Panc1 (cell line): ENCODE measurements around the gene ZBTB7C. TPM values are rescaled to one million over a fixed set of nuclear protein-coding genes. Genes with fewer than 3 reads are reported as not detected.
"Not testable (repeated sequence)": the region's sequence is repeated elsewhere in the genome, so short reads cannot be mapped to it uniquely, and the experiment has no call there.

Source experiments
- ATAC-seq: fragments of 200-7000 bp; cut with Tn5 transposase; 2 replicates; pipeline ENCODE4 v1.9.1; 2020; ENCODE audit warnings: mild to moderate bottlenecking, moderate library complexity
- BruUV-seq: library from RNA; stranded (reverse); fragments of 400-500 nt; replicated peaks from 2 replicates; lab custom pipeline; 2021; lab: Mats Ljungman, UMichigan
- CTCF ChIA-PET: fragments of 300-600 bp; sonication (Branson Sonifier 250); formaldehyde crosslinking; loops from one replicate; lab custom pipeline; 2022; ENCODE audit warnings: antibody characterized with exemption; lab: Charles Lee
- POLR2A ChIA-PET: fragments of 300-600 bp; sonication (Branson Sonifier 250); formaldehyde crosslinking; loops from one replicate; lab custom pipeline; 2022; ENCODE audit warnings: antibody characterized with exemption; lab: Charles Lee
- DNase-seq: peaks from one replicate; pipeline ENCODE4 v3.0.0-alpha.2; 2010; ENCODE audit warnings: low read depth, low spot score
- H3K27ac ChIP-seq: 2 replicates; pipeline ENCODE4 v1.5.1; 2011; ENCODE audit warnings: mild to moderate bottlenecking, low read length, inconsistent platforms
- H3K27me3 ChIP-seq: fragments of 200-500 bp; sonication (Bioruptor generic); 2 replicates; pipeline ENCODE4 v1.6.0; 2014; ENCODE audit warnings: low read length, inconsistent platforms; ENCODE audit not compliant: control insufficient read depth, insufficient read depth
- H3K36me3 ChIP-seq: fragments of 200-500 bp; sonication (Bioruptor generic); 2 replicates; pipeline ENCODE4 v1.5.1; 2014; ENCODE audit warnings: inconsistent platforms, mild to moderate bottlenecking, low read length, moderate library complexity; ENCODE audit not compliant: control insufficient read depth, insufficient read depth
- H3K4me1 ChIP-seq: 2 replicates; pipeline ENCODE4 v1.5.1; 2011; ENCODE audit warnings: inconsistent platforms, mild to moderate bottlenecking, low read length, moderate library complexity; ENCODE audit not compliant: control insufficient read depth, insufficient read depth
- H3K4me3 ChIP-seq, 2 experiments: 2 replicates each; pipeline ENCODE4 v1.5.1; 2011 to 2012; ENCODE audit warnings: low read depth in 2 of 2, low read length in 2 of 2, mild to moderate bottlenecking in 2 of 2, inconsistent platforms in 1 of 2, moderate library complexity in 1 of 2
- H3K9me3 ChIP-seq: fragments of 200-500 bp; sonication (Bioruptor generic); 2 replicates; pipeline ENCODE4 v1.5.1; 2014; ENCODE audit warnings: low read depth, mild to moderate bottlenecking, inconsistent platforms, low read length, moderate library complexity; ENCODE audit not compliant: control insufficient read depth, insufficient read depth
- CTCF ChIP-seq: fragments of 450-650 bp; IDR thresholded peaks from 2 replicates; pipeline ENCODE4 v1.5.1; 2017; ENCODE audit warnings: mild to moderate bottlenecking
- POLR2AphosphoS5 ChIP-seq: IDR thresholded peaks from 2 replicates; pipeline ENCODE4 v1.6.1; 2012; ENCODE audit warnings: mild to moderate bottlenecking, low read depth, low read length, moderate library complexity
- SIN3A ChIP-seq: IDR thresholded peaks from 2 replicates; pipeline ENCODE4 v1.6.1; 2012; ENCODE audit warnings: low read depth, mild to moderate bottlenecking, low read length, moderate library complexity, borderline replicate concordance; ENCODE audit not compliant: insufficient read depth
- TCF7L2 ChIP-seq: IDR thresholded peaks from 2 replicates; pipeline ENCODE4 v1.6.1; 2011; ENCODE audit warnings: mild to moderate bottlenecking, low read depth, low read length, inconsistent platforms
- in situ Hi-C: cut with HindIII; loops from 2 replicates; pipeline ENCODE4 v1.10.0; 2016; ENCODE audit warnings: low sequenced_read_pairs, low pct_unique_long_range_greater_than_20kb
- intact Hi-C: fragments of 100-400 bp; cut with micrococcal nuclease; formaldehyde crosslinking; loops from one replicate; pipeline ENCODE4 v1.10.0; 2022; ENCODE audit not compliant: unreplicated experiment
- total RNA-seq: library from RNA; stranded (reverse); gene quantifications from one replicate; pipeline ENCODE4 v1.2.1, GENCODE V29; 2021; ENCODE audit not compliant: unreplicated experiment
- TF ChIP-seq, protein P1 (sequence below), 2 experiments: IDR thresholded peaks; 2 replicates each; pipeline ENCODE4 v1.6.1; 2011 to 2012; ENCODE audit warnings: low read depth in 2 of 2, control low read depth in 1 of 2, low read length in 1 of 2, mild to moderate bottlenecking in 1 of 2, moderate library complexity in 1 of 2; ENCODE audit not compliant: insufficient read depth in 1 of 2

ZBTB7C gene
- total RNA-seq, 1 experiment from 2014 or later = 0.03 TPM

GRCh38 chr18:48440924-48441323 is 31.7 kb upstream of the ZBTB7C start:
- no peak for TF ChIP-seq SIN3A
- TF ChIP-seq TCF7L2 = no peak
- TF ChIP-seq, protein P1, sequence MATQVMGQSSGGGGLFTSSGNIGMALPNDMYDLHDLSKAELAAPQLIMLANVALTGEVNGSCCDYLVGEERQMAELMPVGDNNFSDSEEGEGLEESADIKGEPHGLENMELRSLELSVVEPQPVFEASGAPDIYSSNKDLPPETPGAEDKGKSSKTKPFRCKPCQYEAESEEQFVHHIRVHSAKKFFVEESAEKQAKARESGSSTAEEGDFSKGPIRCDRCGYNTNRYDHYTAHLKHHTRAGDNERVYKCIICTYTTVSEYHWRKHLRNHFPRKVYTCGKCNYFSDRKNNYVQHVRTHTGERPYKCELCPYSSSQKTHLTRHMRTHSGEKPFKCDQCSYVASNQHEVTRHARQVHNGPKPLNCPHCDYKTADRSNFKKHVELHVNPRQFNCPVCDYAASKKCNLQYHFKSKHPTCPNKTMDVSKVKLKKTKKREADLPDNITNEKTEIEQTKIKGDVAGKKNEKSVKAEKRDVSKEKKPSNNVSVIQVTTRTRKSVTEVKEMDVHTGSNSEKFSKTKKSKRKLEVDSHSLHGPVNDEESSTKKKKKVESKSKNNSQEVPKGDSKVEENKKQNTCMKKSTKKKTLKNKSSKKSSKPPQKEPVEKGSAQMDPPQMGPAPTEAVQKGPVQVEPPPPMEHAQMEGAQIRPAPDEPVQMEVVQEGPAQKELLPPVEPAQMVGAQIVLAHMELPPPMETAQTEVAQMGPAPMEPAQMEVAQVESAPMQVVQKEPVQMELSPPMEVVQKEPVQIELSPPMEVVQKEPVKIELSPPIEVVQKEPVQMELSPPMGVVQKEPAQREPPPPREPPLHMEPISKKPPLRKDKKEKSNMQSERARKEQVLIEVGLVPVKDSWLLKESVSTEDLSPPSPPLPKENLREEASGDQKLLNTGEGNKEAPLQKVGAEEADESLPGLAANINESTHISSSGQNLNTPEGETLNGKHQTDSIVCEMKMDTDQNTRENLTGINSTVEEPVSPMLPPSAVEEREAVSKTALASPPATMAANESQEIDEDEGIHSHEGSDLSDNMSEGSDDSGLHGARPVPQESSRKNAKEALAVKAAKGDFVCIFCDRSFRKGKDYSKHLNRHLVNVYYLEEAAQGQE (IDR thresholded peaks at IDR 0.05; ENCODE audit: insufficient read depth in 1 of 2, low read depth in 2 of 2, low read length in 1 of 2) = no peak
- no peak for TF ChIP-seq POLR2AphosphoS5
- TF ChIP-seq CTCF = no peak
- DNase-seq (no peak), ATAC-seq (no peak)
- no peaks in the 10 kb centered on the region for H3K36me3 ChIP-seq
- intact Hi-C loops (no loop called here), in situ Hi-C loops (no loop called here)
- ChIA-PET CTCF (no interaction called here), POLR2A (no interaction called here)
- H3K27ac ChIP-seq = no peak overlapping the region
- H3K4me3 ChIP-seq = no peak overlapping the region
- peaks cover 12% of the 10 kb centered on the region for H3K27me3 ChIP-seq
- no peaks in the 10 kb centered on the region for H3K9me3 ChIP-seq
- no peaks in the 10 kb centered on the region for H3K4me1 ChIP-seq
- no TSS peak for BruUV-seq

GRCh38 chr18:48436907-48437306 is 27.7 kb upstream of the ZBTB7C start:
- POLR2A ChIA-PET = no interaction called here
- CTCF ChIA-PET = no interaction called here

DNA sequence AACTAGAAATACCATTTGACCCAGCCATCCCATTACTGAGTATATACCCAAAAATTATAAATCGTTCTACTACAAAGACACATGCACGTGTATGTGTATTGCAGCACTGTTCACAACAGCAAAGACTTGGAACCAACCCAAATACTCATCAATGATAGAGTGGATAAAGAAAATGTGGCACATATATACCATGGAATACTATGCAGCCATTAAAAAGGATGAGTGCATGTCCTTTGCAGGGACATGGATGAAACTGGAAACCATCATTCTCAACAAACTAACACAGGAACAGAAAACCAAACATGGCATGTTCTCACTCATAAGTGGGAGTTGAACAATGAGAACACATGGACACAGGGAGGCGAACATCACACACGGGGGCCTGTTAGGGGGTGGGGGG is 25.2 kb upstream of the ZBTB7C start:
- H3K27ac ChIP-seq, H3K4me3 ChIP-seq, H3K4me1 ChIP-seq, H3K36me3 ChIP-seq, H3K9me3 ChIP-seq, DNase-seq, intact Hi-C loops, ATAC-seq, CTCF ChIA-PET, POLR2A ChIA-PET, in situ Hi-C loops, BruUV-seq: not testable (repeated sequence)
- H3K27me3 ChIP-seq = peaks cover 12% of the 10 kb centered on the region

More at GRCh38 chr18:48436907-48437306, 27.7 kb upstream of the ZBTB7C start:
- Histone ChIP-seq H3K9me3 (no peaks in the 10 kb centered on the region), H3K4me1 (no peaks in the 10 kb centered on the region), H3K27ac (no peak overlapping the region), H3K36me3 (no peaks in the 10 kb centered on the region), H3K27me3 (peaks cover 12% of the 10 kb centered on the region), H3K4me3 (no peak overlapping the region)
- DNase-seq (no peak), ATAC-seq (no peak)
- TF ChIP-seq POLR2AphosphoS5 = no peak
- no peak for TF ChIP-seq TCF7L2
- intact Hi-C loops = no loop called here
- in situ Hi-C loops = no loop called here
- BruUV-seq = no TSS peak
